AG09309 (cell line): ENCODE results near the gene DENND1A.
A peak's percentile ranks its signal among the peaks of the same experiment; 100 is the strongest.

Experiments used
- DNase-seq: peaks from one replicate; pipeline ENCODE4 v3.0.0-alpha.2; 2010; ENCODE audit warnings: low read depth
- H3K4me3 ChIP-seq: 2 replicates; pipeline ENCODE4 v1.5.1; 2011; ENCODE audit warnings: mild to moderate bottlenecking, low read depth, low read length, moderate library complexity; ENCODE audit not compliant: control insufficient read depth
- CTCF ChIP-seq: IDR thresholded peaks from 2 replicates; pipeline ENCODE4 v1.5.1; 2011; ENCODE audit warnings: mild to moderate bottlenecking, low read depth, low read length, inconsistent platforms; ENCODE audit not compliant: insufficient read depth, control insufficient read depth; ENCODE audit errors: missing control alignments

The DENND1A gene

GRCh38 chr9:123880420-123880819, 49.5 kb downstream of the DENND1A start:
- TF ChIP-seq CTCF: no peak
- DNase-seq: no peak
- H3K4me3 ChIP-seq: no peak overlapping the region

GRCh38 chr9:123876750-123877149, 53.2 kb downstream of the DENND1A start:
- DNase-seq: no peak
- TF ChIP-seq CTCF: no peak
- no peak overlapping the region for H3K4me3 ChIP-seq

- TF ChIP-seq CTCF: no peak
- no peak overlapping the region for H3K4me3 ChIP-seq
- DNase-seq: no peak
These were observed 57.2 kb downstream of the DENND1A start for GRCh38 chr9:123872710-123873109.

GRCh38 chr9:123871781-123872180, 58.1 kb downstream of the DENND1A start:
- no peak for DNase-seq
- no peak for TF ChIP-seq CTCF
- no peak overlapping the region for H3K4me3 ChIP-seq

- no peak overlapping the region for H3K4me3 ChIP-seq
- TF ChIP-seq CTCF: no peak
- peak; percentile 10 for DNase-seq
These were observed 61.9 kb downstream of the DENND1A start for GRCh38 chr9:123868002-123868401.

GRCh38 chr9:123867034-123867433, 62.9 kb downstream of the DENND1A start:
- no peak for TF ChIP-seq CTCF
- DNase-seq: no peak
- H3K4me3 ChIP-seq: no peak overlapping the region

GRCh38 chr9:123866497-123866896, 63.4 kb downstream of the DENND1A start:
- no peak for TF ChIP-seq CTCF
- H3K4me3 ChIP-seq: no peak overlapping the region
- peak; percentile 5 for DNase-seq
